Right cardiac atrium (tissue), 5 donors: Measurements from ENCODE around the gene LHX3. TPM values are rescaled to one million over a fixed set of nuclear protein-coding genes. Genes with fewer than 3 reads are reported as not detected.

ENCODE experiments used
- ATAC-seq, 2 donors: fragments of 200-7000 bp; cut with Tn5 transposase; one replicate each; pipeline versions ENCODE4 v1.8.0 to v1.9.1; 2020; ENCODE audit warnings: moderate library complexity in 2 of 2, mild to moderate bottlenecking in 1 of 2
- DNase-seq, 3 donors: peaks; one replicate each; pipeline ENCODE4 v3.0.0-alpha.2; 2020
- H3K27ac ChIP-seq: one replicate; pipeline ENCODE4 v1.5.1; 2013; ENCODE audit warnings: mild to moderate bottlenecking, low read length, control low read depth, moderate library complexity
- H3K27me3 ChIP-seq: one replicate; pipeline ENCODE4 v1.6.1; 2013; ENCODE audit not compliant: control insufficient read depth, insufficient read depth
- H3K4me1 ChIP-seq: one replicate; pipeline ENCODE4 v1.6.1; 2013; ENCODE audit warnings: low read length; ENCODE audit not compliant: control insufficient read depth, insufficient read depth
- H3K4me3 ChIP-seq: one replicate; pipeline ENCODE4 v1.5.1; 2013; ENCODE audit warnings: low read length, control low read depth
- H3K9me3 ChIP-seq: one replicate; pipeline ENCODE4 v1.6.1; 2013; ENCODE audit warnings: low read length; ENCODE audit not compliant: control insufficient read depth
- WGBS: extraction: QIAGEN DNeasy Blood & Tissue Kit; methylation state at CpG from one replicate; pipeline ENCODE4 v1.1.7; 2013; 5-methylcytosine and 5-hydroxymethylcytosine counted together
- intact Hi-C, 4 donors: fragments of 100-400 bp; cut with DNase I; formaldehyde crosslinking; loops; one replicate each; pipeline versions ENCODE4 v1.11.0 to v1.14.0; 2022 to 2023
- polyA plus RNA-seq: library from polyadenylated mRNA; stranded (reverse); fragments of 200-250 nt; gene quantifications from one replicate; pipeline ENCODE4 v1.2.3, GENCODE V29; 2013
- total RNA-seq, 4 donors: library from RNA; stranded (reverse); fragmentation: NEBNext Ultra II Directional; extraction: Animal tissue kit (Norgen Biotek cat#: 25700); gene quantifications; one replicate each; pipeline ENCODE4 v1.2.1, GENCODE V29; 2021
- donor health status: healthy with polysubstance abuse.
- donor health status: DM: no; HTN: yes; CAD: no.
- donor health status: DM: no; HTN: no; CAD: no.
- donor health status: DM: no; HTN: yes; CAD: no; lungs with severe emphysema.
- donor health status: DM: yes; HTN: yes; CAD: no.

LHX3 gene
- total and polyA plus RNA-seq, 5 donors, result not detected

GRCh38 chr9:136203408-136204144, 1.4 kb downstream of the LHX3 start:
- H3K27ac ChIP-seq, result no peak overlapping the region
- H3K27me3 ChIP-seq, result no peaks in the 10 kb centered on the region
- ATAC-seq (no peak), DNase-seq (no peak)
- H3K4me1 ChIP-seq, result no peaks in the 10 kb centered on the region
- intact Hi-C loops, result no loop called here
- 18% methylated on average over 33 of the region's 33 CpGs for WGBS
- H3K9me3 ChIP-seq, result no peaks in the 10 kb centered on the region
- H3K4me3 ChIP-seq, result no peak overlapping the region

- H3K4me3 ChIP-seq, result no peak overlapping the region
- DNase-seq (no peak), ATAC-seq (no peak)
- no peaks in the 10 kb centered on the region for H3K9me3 ChIP-seq
- H3K4me1 ChIP-seq, result no peaks in the 10 kb centered on the region
- intact Hi-C loops, result no loop called here
- WGBS, result 10% methylated on average over 96 of the region's 99 CpGs
- H3K27me3 ChIP-seq, result no peaks in the 10 kb centered on the region
- no peak overlapping the region for H3K27ac ChIP-seq
Measured at GRCh38 chr9:136202454-136203407, 2.2 kb downstream of the LHX3 start.

GRCh38 chr9:136201609-136202453, 3.1 kb downstream of the LHX3 start:
- H3K4me1 ChIP-seq, result no peaks in the 10 kb centered on the region
- no peak overlapping the region for H3K4me3 ChIP-seq
- no peaks in the 10 kb centered on the region for H3K9me3 ChIP-seq
- WGBS, result 6% methylated on average over 85 of the region's 85 CpGs
- no peak overlapping the region for H3K27ac ChIP-seq
- DNase-seq (no peak), ATAC-seq (no peak)
- intact Hi-C loops, result no loop called here
- H3K27me3 ChIP-seq, result no peaks in the 10 kb centered on the region

- Histone ChIP-seq H3K27ac (no peak overlapping the region), H3K27me3 (no peaks in the 10 kb centered on the region), H3K9me3 (no peaks in the 10 kb centered on the region), H3K4me3 (no peak overlapping the region), H3K4me1 (no peaks in the 10 kb centered on the region)
- no peak for ATAC-seq
- 45% methylated on average over 13 of the region's 13 CpGs for WGBS
- no peak for DNase-seq
- intact Hi-C loops, result no loop called here
Measured at GRCh38 chr9:136201174-136201573, 3.8 kb downstream of the LHX3 start.

- Histone ChIP-seq H3K27ac (no peak overlapping the region), H3K9me3 (no peaks in the 10 kb centered on the region), H3K4me3 (no peak overlapping the region), H3K4me1 (no peaks in the 10 kb centered on the region), H3K27me3 (no peaks in the 10 kb centered on the region)
- intact Hi-C loops, result no loop called here
- no peak for DNase-seq
- 44% methylated on average over 19 of the region's 19 CpGs for WGBS
- ATAC-seq, result no peak
Measured at GRCh38 chr9:136200424-136200823, 4.5 kb downstream of the LHX3 start.

DNA sequence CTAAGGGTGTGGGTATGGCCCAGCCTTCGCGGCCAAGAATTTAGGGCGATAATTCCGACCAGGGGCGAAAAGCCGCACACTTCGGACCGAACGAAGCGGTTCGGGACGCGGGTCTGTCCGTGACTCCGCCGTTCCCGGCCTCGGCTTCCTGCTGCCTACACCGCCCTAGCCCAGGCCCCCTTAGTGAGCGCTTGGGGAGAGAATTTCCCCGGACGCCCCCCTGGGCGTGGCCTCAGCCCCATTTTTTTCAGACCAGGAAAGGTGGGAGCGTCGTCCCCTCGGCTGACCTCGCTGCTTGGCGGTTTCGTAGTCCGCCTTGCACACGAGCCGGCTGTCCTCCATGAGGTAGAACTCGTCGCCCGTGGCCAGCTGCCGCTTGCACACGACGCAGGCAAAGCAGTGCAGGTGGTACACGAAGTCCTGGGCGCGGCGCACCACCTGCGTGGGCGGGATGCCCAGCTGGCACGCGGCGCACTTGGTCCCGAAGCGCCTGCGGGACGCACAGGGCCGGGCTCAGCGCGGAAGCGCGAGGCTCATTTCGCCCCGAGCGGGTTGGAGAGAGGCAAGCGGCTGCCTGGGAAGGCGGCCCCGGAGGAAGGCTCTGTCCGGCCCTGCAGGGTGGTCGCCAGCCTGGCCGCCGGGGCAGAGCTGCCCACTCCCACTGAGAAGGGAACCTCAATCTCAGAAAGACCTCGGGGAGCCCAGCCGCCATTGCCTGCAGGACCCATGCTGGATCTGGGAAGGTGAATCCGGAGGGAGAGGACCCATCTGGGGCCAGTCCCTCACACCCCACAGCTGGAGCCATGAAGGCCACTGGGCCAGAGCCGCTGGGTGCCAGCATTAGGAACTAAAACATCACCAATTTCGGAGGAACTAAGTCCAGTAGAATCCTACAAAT, 5.3 kb downstream of the LHX3 start:
- ATAC-seq (no peak), DNase-seq (no peak)
- Histone ChIP-seq H3K9me3 (no peaks in the 10 kb centered on the region), H3K27ac (no peak overlapping the region), H3K27me3 (no peaks in the 10 kb centered on the region), H3K4me1 (no peaks in the 10 kb centered on the region), H3K4me3 (no peak overlapping the region)
- intact Hi-C loops, result no loop called here
- 9% methylated on average over 71 of the region's 71 CpGs for WGBS

GRCh38 chr9:136198605-136199083, 6.3 kb downstream of the LHX3 start:
- ATAC-seq (no peak), DNase-seq (no peak)
- Histone ChIP-seq H3K4me1 (no peaks in the 10 kb centered on the region), H3K4me3 (no peak overlapping the region), H3K27ac (no peak overlapping the region), H3K9me3 (no peaks in the 10 kb centered on the region), H3K27me3 (no peaks in the 10 kb centered on the region)
- intact Hi-C loops, result no loop called here
- WGBS, result 1% methylated on average over 62 of the region's 62 CpGs

DNA sequence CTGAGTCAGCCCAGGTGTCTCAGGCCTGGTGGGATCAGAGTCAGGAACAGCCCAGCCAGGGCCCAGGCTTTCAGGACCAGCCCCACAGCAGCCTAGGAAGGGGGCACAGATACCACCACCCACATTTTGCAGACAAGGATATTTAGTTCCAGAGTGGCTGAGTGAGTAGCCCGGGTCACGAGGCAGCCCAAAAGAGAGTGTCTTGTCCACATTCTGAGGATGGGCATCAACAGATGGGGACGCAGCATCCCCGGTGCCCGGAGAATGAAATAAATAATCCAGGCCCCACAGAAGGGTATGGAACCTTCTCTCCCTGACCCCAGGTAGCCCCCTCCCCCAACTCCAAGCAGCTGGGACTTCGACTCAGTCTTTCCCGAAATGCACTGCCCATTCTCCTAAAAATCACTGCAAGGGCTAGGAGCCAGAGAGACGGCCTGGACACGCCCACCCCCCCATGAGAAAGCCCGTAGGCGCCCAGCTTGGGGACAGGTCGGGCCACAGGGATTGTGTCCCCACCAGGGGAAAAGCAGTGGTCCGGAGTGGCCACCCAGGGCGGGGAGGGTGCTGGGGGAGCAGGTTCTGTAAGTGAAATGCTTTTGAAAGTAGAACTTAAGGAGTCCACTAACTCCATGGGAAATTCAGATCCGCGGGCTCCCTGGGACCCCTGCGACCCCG, 6.9 kb downstream of the LHX3 start:
- DNase-seq, result no peak
- no peak for ATAC-seq
- intact Hi-C loops, result no loop called here
- Histone ChIP-seq H3K4me3 (no peak overlapping the region), H3K9me3 (no peaks in the 10 kb centered on the region), H3K4me1 (no peaks in the 10 kb centered on the region), H3K27me3 (no peaks in the 10 kb centered on the region), H3K27ac (no peak overlapping the region)
- WGBS, result 8% methylated on average over 18 of the region's 18 CpGs

DNA sequence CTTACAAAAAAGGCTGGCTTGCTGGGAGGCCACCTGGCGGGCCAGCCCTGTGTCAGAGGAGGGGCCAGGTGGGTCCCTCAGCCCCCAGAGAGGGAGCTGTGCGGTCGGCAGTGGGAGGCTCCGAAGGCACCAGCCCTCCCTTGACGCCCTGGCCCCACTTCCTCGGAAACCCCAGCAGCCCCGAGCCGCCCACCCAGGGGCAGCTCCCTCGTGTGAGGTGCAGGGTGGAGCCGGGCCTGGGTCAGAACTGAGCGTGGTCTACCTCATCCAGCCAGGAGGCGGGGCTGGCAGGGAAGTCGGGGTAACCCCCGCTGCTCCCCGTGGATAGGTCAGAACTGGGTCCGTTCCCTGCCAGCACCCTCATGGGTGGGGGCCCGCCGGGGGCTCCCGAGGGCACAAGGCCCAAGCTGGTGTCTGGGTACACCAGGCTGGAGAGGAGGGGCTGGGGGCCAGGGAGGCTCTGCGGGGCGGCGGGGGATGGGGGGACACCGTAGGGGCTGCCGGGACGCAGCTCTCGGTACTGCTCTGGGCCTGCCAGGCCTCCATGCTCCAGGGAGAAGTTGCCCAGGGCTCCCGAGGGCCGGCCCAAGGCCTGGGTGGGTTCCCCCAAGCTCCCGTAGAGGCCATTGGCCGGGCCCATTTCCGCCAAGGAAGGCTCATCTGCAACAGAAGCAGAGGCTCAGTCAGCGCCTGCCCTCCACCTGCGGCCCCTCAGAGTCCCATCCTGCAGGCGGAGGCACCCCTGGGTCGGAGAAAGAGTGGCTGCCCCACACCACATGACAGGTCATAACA, 7.6 kb downstream of the LHX3 start:
- Histone ChIP-seq H3K4me3 (no peak overlapping the region), H3K27me3 (no peaks in the 10 kb centered on the region), H3K4me1 (no peaks in the 10 kb centered on the region), H3K27ac (no peak overlapping the region), H3K9me3 (no peaks in the 10 kb centered on the region)
- DNase-seq, result no peak
- intact Hi-C loops, result no loop called here
- 6% methylated on average over 35 of the region's 35 CpGs for WGBS
- ATAC-seq, result no peak
